Measurements from ENCODE around the gene CTBP2.
"Not testable (repeated sequence)": the region's sequence is repeated elsewhere in the genome, so short reads cannot be mapped to it uniquely, and the experiment has no call there.

CTBP2 gene

GRCh38 chr10:125151170-125151552 lies 9.2 kb downstream of the CTBP2 start:
- no peak overlapping the region for H3K4me3 ChIP-seq (ENCODE audit: low read depth, low read length)
- no peaks in the 10 kb centered on the region for H3K27me3 ChIP-seq (ENCODE audit: insufficient read depth, low read depth, severe bottlenecking)
- peaks cover 32% of the 10 kb centered on the region for H3K36me3 ChIP-seq
- DNase-seq: no peak
- H3K9me3 ChIP-seq (ENCODE audit: severe bottlenecking): no peaks in the 10 kb centered on the region
- TF ChIP-seq CTCF (IDR thresholded peaks at IDR 0.05; ENCODE audit: low read depth, low read length): no peak
- no peak overlapping the region for H3K27ac ChIP-seq

GRCh38 chr10:125150376-125151083 lies 9.8 kb downstream of the CTBP2 start:
- not testable (repeated sequence) for H3K4me3 ChIP-seq (ENCODE audit: low read depth, low read length); H3K9me3 ChIP-seq (ENCODE audit: severe bottlenecking); DNase-seq; H3K27ac ChIP-seq; H3K27me3 ChIP-seq (ENCODE audit: insufficient read depth, low read depth, severe bottlenecking)
- H3K36me3 ChIP-seq: peaks cover 29% of the 10 kb centered on the region

- Histone ChIP-seq H3K4me3 (ENCODE audit: low read depth, low read length) (no peak overlapping the region), H3K36me3 (peaks cover 29% of the 10 kb centered on the region)
Measured at GRCh38 chr10:125149680-125150047, 10.7 kb downstream of the CTBP2 start.

GRCh38 chr10:125149036-125149679 lies 11.2 kb downstream of the CTBP2 start:
- no peak overlapping the region for H3K27ac ChIP-seq
- H3K27me3 ChIP-seq (ENCODE audit: insufficient read depth, low read depth, severe bottlenecking): no peaks in the 10 kb centered on the region
- TF ChIP-seq CTCF (IDR thresholded peaks at IDR 0.05; ENCODE audit: low read depth, low read length): no peak
- H3K4me3 ChIP-seq (ENCODE audit: low read depth, low read length): no peak overlapping the region
- DNase-seq: no peak
- no peaks in the 10 kb centered on the region for H3K9me3 ChIP-seq (ENCODE audit: severe bottlenecking)
- H3K36me3 ChIP-seq: peaks cover 29% of the 10 kb centered on the region

More at GRCh38 chr10:125149680-125150047, 10.7 kb downstream of the CTBP2 start:
- no peak overlapping the region for H3K27ac ChIP-seq
- no peak for DNase-seq
- H3K27me3 ChIP-seq (ENCODE audit: insufficient read depth, low read depth, severe bottlenecking): no peaks in the 10 kb centered on the region
- TF ChIP-seq CTCF (IDR thresholded peaks at IDR 0.05; ENCODE audit: low read depth, low read length): no peak
- H3K9me3 ChIP-seq (ENCODE audit: severe bottlenecking): no peaks in the 10 kb centered on the region

GRCh38 chr10:125148528-125148927 lies 11.8 kb downstream of the CTBP2 start:
- Histone ChIP-seq H3K27ac (no peak overlapping the region), H3K27me3 (ENCODE audit: insufficient read depth, low read depth, severe bottlenecking) (no peaks in the 10 kb centered on the region), H3K9me3 (ENCODE audit: severe bottlenecking) (no peaks in the 10 kb centered on the region), H3K4me3 (ENCODE audit: low read depth, low read length) (no peak overlapping the region), H3K36me3 (peaks cover 29% of the 10 kb centered on the region)
- no peak for TF ChIP-seq CTCF (IDR thresholded peaks at IDR 0.05; ENCODE audit: low read depth, low read length)
- no peak for DNase-seq

- no peak overlapping the region for H3K27ac ChIP-seq
- H3K27me3 ChIP-seq (ENCODE audit: insufficient read depth, low read depth, severe bottlenecking): no peaks in the 10 kb centered on the region
- H3K36me3 ChIP-seq: peaks cover 29% of the 10 kb centered on the region
- no peak overlapping the region for H3K4me3 ChIP-seq (ENCODE audit: low read depth, low read length)
- H3K9me3 ChIP-seq (ENCODE audit: severe bottlenecking): no peaks in the 10 kb centered on the region
- DNase-seq: no peak
- TF ChIP-seq CTCF (IDR thresholded peaks at IDR 0.05; ENCODE audit: low read depth, low read length): no peak
Measured at GRCh38 chr10:125147971-125148439, 12.4 kb downstream of the CTBP2 start.

Measured in WERI-Rb-1 (cell line).